GM21825 (cell line): ENCODE results near the gene BRSK2.

Experiments
- ATAC-seq: cut with Tn5 transposase; IDR thresholded peaks from one replicate; pipeline ENCODE4 v1.9.1; 2021; ENCODE audit warnings: mild to moderate bottlenecking, moderate library complexity; ENCODE audit not compliant: unreplicated experiment

Gene BRSK2

DNA sequence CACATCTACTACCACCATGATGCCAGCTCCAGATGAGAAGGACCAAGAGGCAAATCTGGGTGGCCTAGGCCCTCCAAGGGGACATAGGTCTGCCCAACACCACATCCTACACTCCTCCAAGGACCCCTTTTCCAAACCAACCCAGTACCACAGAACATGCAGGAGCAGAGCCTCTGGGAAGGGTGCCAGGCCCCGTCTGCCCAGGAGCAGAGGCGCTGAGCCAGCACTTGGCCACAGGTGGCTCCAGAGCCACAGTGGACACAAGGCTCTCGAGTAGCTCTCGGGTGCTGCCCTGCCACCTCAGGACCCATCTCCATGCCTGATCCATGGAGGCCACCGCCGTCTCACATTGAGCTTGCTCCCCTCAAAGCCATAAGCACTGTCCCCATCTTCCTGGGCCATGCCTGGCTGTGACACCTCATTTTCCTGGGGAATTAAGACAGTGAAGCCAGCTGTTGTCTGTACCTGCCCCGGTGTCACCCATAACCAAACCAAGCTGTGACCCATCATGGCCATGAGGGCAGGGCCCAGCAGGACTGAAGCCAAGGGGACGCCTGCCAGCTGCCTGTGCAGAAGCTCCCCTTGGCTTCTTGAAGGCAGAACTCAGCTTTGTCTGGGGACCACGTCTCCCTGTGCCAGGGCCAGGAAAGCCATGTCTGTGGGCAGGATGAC is 89.4 kb downstream of the BRSK2 start:
- no peak for ATAC-seq

DNA sequence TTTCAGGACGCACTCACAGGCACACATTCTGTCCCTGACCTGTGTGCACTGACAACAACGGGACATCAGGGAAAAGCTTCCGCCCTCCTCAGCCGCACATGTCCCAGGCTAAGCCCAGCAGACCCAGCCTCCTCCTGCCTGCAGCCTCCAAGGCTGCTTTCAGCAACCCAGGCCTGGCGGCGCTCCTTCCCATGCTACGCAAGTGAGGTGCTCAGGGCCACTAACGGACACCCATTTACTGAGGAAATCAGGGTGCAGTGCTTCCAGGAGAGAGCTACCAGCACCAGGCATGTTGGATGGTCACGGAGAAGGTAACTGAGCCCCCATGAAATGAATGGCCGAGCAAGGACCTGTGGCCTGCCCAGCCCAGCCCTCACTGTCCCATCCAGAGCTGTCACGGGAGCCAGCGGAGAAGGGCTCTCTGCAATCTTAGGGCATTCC is 90.0 kb downstream of the BRSK2 start:
- no peak for ATAC-seq

DNA sequence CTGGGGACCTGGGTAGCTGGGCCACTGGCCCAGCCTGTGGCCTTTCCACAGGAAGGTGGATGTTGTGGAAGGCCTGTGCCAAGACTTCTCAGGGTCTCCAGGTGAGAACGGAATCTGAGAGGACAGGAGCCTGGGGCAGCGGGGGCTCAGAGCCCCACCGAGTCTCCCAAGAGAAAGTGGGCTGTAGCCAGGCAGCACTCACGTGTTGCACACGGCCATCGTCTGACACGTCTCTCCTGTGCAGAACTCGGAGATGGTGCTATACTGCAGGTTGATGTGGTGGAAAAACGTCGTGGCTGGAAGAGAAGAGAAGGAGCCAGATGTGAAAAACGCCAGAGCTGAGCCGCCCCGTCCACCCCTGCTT is 90.4 kb downstream of the BRSK2 start:
- ATAC-seq: no peak

DNA sequence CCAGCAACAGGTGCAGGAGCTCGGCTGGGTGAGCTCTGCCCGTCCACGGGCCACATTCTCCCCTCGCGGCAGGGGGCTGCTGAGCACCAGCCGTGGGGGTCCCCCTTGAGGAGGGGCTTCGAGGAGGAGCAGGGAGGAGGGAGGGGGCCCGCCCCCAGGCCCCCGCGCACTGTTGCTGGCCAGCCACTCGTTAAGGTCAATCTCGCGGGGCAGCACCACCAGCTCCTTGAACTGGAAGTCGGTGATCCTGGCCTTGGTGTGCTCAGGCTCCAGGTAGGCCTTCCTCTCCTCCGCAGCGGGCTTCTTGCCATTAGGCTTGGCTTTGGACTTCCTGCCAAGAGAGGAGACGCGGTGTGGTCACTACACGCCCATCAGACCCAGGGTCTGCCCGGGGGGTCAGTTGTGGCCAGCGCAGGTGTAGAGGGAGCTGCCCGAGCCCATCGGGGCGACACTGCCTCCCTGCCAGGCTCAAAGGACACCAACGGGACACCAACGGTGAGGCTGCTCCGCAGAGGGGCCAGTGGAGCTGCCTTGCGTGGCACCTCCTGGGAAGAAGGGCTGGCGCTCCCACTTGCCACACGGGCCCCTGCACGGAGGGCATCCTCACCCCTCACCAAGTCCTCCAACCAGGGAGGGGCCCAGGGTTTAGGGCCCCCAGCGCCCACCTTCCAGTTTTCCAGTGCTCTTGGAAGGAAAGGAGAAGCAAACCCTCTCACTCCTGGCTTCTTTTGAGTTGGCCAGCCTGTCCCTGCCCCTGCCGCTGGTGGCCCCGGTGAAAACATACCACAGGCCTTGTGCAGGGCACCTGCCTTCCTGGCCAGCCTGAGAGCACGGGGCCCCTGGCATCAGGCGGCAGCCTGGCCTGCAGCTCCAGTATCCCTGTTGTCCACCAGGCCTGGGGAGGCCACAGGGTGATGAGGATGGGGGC is 91.1 kb downstream of the BRSK2 start:
- ATAC-seq: no peak

DNA sequence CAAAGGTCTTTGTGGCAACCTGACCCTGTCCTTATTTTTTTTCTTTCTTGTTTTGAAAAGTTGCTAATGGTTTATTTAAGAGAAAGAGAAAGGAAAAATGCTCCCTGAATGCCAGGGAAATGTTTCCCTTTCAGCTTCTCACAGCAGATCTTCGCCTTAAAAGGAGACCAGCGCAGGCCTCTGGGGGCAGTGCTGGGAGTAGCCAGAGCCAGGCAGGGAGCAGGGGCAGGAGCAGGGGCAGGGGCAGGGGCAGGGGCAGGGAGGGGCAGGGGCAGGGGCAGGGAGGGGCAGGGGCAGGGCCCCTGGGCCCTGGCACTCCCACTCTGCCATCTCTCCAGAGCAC is 91.7 kb downstream of the BRSK2 start:
- ATAC-seq: no peak

DNA sequence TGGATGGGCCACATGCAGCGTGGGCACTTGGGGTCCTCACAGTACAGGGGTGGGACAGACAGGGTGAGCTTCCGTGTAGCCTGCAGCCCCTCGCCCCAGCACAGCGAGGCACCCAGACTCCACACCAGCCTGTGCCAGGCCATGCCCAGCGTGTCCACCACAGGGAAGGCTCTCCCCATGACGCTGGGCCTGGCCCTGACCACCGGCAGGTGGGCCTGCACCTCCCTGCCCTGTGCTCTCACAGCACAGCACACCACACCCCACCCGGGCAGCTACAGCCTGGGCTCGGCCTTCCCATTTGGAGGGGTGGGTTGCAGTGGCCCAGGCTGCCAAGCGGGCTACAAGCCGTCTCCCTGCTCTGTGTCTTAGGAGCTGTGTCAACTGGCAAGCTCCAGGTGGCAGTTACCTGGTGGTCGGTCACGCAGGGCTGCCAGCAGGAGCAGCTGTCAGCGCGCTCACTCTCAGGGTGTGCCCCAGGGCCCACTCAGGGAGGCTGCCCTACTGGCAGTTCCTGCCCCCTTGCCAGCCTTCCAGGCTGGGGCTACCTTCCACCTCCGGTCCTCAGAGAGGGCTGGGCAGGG is 92.2 kb downstream of the BRSK2 start:
- no peak for ATAC-seq

DNA sequence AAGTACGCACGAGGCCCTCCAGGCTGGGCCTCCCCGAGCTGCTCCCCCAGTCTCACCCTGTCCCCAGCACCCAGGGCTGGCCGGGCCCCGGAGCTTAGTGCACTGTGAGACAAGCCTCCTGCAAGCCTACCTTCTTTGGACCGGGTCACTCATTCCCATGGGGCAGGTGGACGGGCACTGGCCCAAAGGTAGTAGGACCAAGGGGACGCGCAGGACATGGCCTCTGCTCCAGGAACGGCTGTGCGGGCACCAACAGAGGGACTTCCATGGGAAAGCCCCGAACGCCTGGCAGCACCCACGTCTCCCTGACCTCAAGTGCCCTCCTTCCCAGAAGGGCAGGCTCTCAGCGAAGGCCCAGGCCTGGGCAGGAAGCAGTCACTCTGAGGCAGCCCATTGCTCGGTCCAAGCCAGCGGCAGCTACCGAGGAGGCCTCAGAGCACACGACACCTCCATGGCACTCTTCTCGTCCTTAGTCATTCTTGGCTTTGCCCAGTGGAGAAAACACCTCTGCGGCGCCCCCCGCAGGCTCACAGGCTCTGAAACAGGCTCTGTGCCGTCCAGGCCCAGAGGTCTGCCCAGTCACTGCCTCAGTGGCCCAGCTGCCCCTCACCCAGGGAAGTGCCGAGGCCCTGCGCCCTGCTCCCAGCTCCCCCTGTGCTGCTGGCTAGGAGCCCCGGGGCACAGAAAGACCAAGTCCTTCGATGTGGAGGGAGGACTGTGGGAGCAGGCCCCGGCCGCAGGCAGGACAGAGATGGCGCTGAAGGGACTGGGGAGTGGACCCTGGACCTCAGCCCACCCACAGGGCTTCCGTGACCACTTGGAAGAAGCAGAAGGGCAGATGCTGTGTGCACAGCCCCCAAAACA is 93.1 kb downstream of the BRSK2 start:
- ATAC-seq: no peak

DNA sequence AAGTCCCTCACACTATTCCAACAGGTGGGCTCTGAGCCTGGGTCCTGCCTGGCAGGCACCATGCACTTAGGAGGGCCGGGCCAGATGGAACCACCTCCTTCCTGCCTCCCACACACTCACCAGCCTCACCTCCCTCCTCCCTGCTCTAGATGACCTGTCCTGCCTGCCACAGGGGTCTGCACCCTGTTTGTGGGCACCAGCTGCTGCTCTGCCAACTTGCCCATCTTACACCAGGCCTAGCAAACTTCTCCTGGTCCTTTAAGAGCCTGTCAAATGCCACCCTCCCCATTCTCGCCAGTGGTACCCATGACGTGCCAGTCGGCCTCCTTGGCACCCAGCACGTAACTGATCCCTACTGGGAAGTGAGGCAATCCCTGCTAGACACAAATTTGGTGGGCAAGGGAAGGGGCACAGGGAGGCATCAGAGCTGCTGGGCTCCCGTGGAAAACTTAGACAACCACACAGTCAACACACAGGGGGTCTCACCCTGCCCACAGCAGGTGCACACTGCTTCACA is 93.8 kb downstream of the BRSK2 start:
- no peak for ATAC-seq

DNA sequence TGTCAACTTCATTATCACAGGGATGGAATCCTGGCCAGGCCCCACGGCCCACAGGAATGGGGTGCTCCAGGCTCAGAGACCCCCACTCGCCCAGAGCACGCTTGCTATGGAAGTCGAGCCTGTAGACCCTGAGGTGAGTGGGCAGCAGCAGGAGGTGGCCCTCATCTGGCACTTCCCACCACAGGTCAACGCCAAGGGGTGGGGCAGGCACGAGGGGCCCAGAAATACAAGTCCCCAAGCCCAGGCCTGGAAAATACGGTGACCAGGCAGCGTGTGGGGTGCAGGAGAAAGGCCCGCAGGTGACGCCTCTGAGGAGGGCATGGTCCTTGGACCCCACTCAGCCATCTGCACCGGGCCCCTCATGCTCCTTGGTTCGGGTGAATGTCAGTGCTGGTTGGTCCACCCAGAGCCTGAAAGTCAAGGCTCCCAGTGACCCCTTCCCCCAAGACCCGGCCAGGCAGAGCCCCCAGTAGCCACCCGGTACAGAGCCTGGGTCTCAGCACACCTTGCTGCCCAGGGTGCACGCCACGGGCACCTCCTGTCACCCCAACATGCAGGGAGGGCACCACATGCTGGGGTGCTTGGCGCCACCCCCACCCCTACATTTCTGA is 94.4 kb downstream of the BRSK2 start:
- ATAC-seq: no peak

DNA sequence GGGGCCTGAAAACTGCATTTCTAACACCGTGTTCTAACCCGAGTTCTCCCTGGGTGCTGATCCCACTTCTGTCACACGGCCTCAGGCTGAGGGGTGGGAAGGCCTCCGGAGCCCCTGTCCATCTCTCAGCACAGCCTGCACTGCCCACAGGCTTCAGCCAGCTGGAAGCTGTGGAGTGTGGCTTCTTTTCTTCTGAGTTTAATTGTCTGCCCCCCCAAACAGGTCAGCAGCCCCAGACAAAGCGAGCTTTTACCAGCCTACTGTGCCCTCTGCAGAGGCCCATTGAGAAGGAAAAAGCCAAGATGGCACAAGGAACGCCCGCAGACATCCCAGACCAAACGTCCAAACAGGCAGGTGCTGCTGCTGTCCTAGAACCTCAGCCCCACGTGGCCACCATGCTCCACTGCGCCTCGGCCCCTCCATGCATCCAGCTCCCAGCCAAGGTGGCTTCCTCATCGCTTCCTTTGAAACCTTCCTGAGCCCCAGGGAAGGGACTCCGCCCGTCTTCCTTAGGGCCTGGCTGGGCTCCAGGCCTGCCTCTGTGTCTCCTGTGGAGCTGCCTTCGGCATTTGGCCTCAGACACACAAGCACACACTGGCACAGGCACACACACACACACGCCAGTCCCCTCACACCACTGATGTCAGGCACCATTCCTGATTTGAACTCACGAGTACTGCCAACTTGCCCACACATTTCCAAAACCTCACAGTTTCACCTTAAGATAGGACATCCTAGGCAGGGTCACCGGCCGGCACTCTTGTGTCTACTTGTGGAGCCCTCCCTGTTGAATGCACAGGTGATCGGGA is 95.2 kb downstream of the BRSK2 start:
- no peak for ATAC-seq

DNA sequence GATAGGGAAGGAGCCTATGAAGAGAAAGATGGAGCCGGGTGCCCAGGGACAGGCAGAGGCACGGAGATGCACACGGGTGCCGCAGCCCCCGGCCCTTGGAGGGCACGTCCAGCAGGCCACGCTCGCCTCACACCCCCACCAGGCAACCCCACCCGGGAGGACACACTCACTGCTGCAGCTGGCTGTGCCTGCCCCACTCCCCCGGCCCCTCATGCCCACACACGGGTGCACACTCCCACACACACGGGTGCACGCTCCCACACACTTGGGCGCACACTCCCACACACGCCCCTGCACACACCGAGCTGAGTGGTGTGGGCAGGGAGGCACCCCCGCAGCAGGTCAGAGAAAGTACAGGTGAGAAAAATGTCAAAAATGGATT is 95.8 kb downstream of the BRSK2 start:
- ATAC-seq: no peak

DNA sequence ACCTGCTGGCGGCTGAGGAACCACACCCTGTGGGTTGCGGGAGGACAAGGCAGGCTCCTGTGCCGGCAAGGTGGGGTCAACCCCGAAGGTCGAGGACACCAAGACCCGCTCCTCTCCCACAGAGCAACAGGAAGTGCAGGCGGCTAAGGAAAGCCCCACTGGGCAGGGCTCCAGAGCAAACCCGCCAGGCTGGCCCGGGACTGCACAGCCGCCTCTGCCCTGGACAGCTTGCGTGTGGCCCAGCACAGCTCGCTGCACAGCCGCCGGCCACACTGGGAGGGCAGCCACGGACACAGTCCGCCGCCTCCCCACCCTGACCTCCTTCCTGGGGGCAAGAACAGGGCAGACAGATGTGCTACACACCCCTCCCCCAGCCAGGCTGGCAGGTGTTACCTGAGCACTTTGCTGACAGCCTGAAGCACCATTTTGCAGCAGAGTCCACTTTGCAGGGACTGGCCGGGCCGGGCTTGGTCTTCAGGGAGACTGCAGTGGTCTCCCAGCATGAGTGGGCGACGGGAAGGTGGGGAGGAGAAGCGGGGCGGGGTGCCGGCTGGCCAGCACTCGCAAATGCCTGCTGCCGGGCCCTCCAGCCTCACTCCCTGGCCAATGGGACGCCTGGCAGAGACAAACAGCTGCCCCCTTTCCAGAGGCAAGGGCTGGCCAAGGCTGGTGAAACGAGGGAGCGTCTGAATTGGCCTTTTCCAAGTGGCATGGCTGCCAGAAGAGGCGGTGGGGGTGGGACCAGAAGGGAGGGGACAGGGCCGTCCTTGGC is 96.5 kb downstream of the BRSK2 start, which contains the start of gene MOB2:
MOB2 (minus strand) TSS at position 726 of the 772 bp plus-strand sequence; CDS start at position 503, 223 bp downstream.
- no peak for ATAC-seq

DNA sequence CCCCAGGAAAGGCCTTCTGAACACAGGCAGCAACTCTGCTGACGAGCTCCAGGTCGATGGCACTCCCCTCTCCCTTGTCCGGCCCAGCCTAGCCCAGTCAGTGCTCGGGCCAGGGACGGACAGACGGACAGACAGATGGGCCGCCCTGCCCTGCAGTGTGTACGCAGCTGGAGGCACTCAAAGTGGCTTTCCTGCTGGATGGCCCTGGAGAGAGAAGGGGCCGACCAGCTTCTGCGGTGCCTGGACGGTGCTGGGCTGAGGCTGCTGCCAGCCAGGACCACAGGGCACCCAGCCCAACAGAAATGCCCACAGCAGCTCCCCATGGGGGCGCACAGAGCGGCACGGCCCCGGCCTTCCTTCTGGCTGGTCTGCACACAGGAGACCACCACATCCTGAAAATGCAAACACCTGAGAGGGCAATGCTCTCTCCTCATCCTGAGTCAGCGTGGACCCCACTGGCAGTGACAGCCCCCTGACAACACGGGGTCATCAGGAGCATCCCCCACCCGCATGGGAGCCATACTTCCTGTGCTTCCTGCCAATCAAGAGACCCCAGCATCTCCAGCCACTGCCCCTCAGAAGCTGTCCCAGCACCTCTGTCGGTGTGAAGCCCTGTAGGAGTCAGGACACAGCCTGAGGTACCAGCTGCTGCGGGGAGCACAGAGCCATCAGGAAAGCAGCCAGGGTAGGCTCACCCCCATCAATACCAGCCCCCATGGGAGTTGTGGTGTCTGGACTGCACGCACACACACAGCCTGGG is 97.5 kb downstream of the BRSK2 start:
- ATAC-seq: no peak

DNA sequence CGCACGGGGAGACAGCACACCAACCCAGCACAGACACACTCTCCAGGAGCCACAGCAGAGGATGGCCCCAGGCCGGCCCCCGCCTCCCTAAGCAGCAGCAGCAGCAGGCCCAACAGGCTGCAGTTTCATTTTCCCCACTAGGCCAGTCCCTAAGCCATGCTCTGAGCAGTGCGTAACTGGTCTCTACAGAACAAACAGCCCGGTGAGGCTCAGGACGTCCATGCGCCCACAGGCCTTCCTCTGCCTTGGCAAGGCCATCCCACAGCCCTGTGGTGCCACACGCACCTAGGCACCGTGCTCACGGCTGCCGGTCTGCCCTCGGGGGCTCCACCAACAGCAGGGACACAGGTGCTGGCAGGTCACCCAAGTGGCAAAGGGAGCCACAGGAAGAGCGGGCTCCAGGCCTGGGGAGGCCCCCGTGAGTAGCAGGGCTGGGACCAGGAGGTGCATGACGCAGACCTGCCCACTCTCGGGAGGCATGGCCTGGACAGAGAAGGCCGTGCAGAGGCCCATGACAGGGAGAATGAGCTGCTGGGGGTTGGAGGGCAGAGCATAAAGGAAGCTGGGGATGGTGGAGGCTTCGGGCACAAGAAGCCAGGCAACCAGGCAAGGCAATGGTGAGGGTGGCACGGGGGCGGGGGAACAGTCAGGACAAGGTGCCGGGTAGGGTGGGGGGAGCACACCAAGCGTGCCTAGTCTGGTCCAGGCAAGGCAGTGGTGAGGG is 98.3 kb downstream of the BRSK2 start:
- no peak for ATAC-seq

DNA sequence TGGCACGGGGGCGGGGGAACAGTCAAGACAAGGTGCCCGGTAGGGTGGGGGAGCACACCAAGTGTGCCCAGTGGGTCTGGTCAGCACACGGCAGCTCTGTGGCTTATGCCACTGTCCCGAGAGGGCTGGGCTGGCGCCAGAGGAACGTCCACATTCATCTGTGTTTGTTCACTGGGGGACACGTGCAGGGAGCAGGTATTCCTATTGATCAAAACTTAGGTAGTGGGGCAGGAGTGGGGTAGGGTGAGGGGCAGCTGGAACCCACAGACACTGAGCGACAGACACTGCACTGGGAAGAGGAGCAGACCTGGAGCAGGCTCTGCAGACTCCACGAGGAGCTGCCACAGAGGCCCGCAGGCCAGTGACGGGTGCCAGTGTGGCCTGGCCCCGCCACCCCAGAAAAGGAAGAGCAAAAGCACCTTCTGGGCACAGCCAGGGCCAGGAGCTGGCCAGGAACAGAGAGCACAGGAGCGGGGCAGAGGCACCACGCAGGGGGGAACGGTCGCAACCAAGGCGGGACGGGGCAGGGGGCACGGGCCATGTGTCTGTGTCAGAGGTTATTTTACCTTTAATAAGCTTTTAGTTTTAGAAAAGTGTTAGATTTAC is 98.9 kb downstream of the BRSK2 start:
- no peak for ATAC-seq

DNA sequence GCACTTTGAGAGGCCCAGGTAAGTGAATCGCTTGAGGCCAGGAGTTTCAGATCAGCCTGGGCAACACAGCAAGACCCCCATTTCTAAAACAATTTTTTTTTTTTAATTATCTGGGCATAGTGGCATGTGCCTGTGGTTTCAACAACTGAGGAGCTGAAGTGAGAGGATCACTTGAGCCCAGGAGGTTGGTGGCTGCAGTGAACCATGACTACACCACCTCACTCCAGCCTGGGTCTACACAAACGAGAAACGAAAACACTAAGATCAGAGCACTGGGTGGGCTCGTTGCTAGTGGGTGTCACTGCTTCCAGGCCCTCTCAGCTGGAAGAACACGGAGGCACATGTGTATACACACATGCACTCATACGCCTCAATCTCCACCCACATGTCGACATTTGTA is 100.9 kb downstream of the BRSK2 start:
- no peak for ATAC-seq

DNA sequence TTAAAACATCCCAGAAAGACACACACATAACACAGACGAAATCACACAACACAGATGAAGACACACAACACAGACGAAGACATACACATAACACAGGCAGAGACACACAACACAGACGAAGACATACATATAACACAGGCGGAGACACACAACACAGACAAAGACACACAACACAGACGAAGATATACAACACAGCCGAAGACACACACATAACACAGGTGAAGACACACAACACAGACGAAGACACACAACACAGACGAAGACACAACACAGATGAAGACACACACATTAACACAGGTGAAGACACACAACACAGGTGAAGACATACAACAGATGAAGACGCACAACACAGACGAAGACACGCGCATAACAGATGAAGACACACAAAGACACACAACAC is 101.6 kb downstream of the BRSK2 start:
- ATAC-seq: no peak
